Jurkat, Clone E6-1 (cell line): ENCODE measurements around the gene GUCY2D.
"Not testable (repeated sequence)": the region's sequence is repeated elsewhere in the genome, so short reads cannot be mapped to it uniquely, and the experiment has no call there.

Experiments
- DNase-seq: peaks from one replicate; pipeline ENCODE4 v3.0.0-alpha.2; 2011; ENCODE audit warnings: low read depth, low spot score
- H3K4me3 ChIP-seq: 2 replicates; pipeline ENCODE4 v1.5.1; 2011; ENCODE audit warnings: mild to moderate bottlenecking, low read length, control low read depth, moderate library complexity

The GUCY2D gene

DNA sequence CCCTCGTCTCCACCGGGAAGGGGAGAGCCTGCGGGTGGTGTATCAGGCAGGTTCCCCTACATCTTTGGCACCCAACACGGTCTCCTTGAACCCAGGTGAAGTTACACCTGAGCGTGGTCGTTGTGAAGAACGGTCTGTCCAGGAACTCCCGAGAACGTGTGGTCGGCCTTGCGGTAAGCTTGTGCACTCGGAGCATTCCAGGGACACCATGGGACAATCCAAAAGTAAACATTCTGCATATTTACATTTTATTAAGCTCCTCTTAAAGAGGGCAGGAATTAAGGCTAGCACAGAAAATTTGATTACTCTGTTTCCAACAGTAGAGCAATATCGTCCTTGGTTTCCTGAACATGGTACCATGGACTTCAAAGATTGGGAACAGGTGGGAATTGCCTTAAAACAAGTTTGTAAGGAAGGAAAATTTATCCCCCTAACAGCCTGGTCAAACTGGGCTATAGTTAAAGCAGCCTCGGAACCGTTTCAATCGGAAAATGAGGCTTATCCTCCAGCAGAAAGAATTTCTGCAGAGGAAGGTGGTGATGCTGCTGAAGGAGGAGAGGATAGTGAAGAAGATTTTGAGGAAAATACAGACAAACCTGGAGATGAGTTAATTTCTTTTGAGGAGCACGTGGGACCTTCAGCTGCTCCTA is 54.7 kb downstream of the GUCY2D start:
- H3K4me3 ChIP-seq = no peak overlapping the region
- DNase-seq = no peak

DNA sequence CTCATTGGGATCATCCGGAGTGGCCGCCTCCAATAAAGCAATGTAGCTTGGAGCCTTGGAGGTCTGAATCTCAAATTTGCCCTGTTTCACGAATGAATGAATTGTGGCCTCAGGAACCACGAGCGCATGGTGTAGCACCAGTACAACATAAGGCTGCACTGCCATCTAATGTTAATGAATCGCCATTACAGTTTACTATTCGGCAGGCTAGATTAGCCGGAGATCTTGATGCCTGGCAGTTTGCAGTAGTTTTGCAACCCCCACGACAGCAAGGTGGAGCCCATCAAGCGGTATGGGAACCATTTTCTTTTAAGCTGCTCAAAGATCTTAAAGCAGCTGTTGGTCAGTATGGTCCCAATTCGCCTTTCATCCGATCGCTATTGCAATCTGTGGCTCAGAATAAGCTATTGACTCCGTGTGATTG is 55.3 kb downstream of the GUCY2D start:
- DNase-seq = peak; percentile 75
- no peak overlapping the region for H3K4me3 ChIP-seq

DNA sequence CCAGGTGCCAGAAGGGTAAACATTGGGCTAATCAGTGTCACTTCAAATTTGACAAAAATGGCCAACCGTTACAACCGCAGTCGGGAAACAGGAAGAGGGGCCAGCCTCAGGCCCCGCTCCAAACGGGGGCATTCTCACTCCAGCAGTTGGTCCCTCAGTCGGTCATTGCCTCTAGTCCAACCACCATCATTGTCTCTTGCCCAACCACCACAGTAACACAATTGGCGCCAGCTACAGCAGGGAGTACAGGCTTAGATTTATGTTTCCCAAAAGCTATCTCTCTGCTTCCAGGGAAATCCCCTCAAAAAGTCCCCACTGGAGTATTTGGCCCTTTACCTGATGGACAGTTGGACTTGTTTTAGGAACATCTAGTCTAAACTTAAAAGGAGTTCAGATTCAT is 56.7 kb downstream of the GUCY2D start:
- H3K4me3 ChIP-seq = no peak overlapping the region
- DNase-seq = no peak

DNA sequence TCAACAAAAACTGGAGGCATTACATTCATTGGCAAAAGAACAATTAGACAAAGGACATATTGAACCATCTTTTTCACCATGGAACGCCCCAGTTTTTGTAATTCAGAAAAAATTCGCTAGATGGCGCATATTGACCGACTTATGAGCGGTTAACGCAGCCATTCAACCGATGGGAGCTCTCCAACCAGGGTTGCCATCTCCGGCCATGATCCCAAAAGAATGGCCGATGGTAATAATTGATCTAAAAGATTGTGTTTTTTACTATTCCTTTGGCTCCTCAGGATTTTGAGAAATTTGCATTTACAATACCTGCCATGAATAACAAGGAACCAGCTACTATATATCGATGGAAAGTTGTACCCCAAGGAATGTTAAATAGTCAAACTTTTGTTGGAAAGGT is 57.9 kb downstream of the GUCY2D start:
- DNase-seq = peak; percentile 65
- no peak overlapping the region for H3K4me3 ChIP-seq

DNA sequence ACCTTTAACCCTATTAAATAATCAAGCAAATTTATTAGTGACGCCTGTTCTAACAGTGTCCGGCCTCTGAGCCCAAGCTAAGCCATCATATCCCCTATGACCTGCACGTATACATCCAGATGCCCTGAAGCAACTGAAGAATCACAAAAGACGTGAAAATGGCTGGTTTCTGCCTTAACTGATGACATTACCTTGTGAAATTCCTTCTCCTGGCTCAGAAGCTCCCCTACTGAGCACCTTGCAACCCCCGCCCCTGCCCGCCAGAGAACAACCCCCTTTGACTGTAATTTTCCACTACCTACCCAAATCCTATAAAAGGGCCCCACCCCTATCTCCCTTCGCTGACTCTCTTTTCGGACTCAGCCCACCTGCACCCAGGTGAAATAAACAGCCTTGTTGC is 59.4 kb downstream of the GUCY2D start:
- not testable (repeated sequence) for DNase-seq, H3K4me3 ChIP-seq

DNA sequence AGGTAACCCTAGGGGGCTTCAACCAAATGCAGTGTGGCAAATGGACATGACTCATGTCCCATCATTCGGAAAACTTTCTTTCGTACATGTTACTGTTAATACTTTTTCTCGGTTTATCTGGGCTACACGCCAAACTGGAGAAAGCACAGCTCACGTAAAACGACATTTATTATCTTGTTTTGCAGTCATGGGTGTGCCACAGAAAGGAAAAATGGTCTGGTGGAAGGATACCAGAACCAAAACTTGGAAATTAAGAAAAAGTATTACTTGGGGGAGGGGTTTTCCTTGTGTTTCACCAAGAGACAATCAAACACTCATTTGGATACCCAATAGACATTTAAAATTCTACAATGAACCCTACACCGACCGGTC is 60.0 kb downstream of the GUCY2D start:
- H3K4me3 ChIP-seq = no peak overlapping the region

DNA sequence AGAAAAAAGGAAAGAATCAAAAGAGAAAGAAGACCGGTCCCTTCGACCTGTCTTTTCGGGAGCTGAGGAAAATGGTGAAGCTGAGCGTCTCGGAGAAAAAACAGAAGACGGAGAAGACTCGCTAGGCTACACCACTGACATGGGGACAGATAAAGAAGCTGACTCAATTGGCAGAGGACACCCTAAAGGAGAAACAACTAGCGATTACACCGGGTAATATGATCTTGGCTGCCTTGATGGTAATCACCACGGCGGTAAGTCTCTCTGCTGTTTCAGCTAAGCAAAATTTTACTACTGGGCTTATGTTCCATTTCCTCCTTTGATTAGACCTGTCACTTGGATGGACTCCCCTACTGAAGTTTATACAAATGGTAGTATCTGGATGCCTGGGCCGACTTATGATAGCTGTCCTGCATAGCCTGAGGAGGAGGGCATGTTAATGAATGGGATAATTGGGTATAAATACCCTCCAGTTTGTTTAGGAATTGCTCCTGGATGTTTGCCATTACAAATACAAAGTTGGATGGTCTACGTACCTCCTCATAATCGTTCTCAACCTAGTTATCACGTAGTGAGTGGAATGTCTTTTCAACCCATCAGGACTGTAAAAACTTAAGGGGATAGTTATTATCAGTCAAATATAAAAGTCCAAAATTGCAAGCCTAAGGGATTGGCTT is 60.5 kb downstream of the GUCY2D start:
- no peak for DNase-seq
- H3K4me3 ChIP-seq = no peak overlapping the region

More for the DNA sequence above, 60.0 kb downstream of the GUCY2D start:
- DNase-seq = no peak

DNA sequence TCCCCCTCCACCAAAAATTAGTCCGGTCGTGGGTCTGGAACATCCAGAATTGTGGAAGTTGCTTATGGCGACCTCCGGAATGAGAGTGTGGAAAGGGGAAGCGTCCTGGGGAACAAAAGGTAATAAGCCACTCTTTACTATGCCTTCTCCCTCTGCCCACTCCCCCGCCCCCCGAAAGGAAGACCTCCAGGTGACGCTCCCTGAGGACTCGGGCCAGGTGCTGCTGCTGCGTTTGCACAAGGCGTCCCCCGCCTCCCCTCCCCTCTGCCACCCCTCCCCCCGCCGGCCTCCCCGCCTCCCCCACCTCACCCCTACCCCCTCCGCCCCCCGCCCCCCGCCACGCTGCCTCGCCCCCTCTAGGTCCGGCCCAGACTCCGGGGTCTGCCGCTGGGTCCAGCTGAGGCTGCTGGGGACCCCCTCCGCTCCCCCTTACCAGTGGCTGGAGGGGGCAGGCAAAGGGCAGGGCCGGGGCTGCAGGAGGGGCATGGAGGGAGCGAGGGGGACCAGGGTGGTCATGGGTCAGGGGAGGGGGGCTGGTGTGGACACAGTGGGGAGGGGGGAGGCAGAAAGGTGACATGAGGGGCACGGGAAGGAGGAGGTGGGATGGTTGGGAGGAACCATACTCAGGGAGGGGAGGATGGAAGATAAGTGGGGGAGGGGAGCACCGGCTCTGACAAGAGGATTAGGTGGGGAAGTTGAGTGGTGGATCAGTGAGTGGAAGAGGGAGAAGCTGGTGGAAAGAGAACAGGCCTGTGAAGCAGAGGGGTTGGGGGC is 61.5 kb downstream of the GUCY2D start:
- H3K4me3 ChIP-seq = no peak overlapping the region
- DNase-seq = no peak

DNA sequence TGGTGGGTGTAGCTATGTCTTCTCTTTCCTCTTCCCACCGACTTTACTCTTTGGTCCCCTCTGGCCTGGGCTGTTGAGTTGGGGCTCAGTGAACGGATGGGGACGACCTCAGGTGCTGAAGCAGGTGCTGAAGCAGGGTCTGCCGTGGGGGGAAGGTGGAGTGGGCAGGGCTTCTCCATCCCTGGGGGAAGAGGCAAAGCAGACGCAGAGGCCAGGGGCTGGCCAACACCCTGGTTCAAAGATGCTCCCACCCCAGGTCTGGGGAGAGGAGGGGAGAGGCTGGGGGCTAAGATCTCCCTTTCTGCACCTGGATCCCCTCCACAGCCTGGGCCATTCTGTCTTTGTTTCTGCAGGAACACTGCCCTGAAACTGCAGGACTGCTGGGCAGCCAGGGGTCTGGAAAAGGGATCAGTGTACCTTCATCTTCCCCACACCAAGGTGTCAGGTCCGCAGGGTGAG is 62.2 kb downstream of the GUCY2D start:
- H3K4me3 ChIP-seq = no peak overlapping the region
- no peak for DNase-seq

DNA sequence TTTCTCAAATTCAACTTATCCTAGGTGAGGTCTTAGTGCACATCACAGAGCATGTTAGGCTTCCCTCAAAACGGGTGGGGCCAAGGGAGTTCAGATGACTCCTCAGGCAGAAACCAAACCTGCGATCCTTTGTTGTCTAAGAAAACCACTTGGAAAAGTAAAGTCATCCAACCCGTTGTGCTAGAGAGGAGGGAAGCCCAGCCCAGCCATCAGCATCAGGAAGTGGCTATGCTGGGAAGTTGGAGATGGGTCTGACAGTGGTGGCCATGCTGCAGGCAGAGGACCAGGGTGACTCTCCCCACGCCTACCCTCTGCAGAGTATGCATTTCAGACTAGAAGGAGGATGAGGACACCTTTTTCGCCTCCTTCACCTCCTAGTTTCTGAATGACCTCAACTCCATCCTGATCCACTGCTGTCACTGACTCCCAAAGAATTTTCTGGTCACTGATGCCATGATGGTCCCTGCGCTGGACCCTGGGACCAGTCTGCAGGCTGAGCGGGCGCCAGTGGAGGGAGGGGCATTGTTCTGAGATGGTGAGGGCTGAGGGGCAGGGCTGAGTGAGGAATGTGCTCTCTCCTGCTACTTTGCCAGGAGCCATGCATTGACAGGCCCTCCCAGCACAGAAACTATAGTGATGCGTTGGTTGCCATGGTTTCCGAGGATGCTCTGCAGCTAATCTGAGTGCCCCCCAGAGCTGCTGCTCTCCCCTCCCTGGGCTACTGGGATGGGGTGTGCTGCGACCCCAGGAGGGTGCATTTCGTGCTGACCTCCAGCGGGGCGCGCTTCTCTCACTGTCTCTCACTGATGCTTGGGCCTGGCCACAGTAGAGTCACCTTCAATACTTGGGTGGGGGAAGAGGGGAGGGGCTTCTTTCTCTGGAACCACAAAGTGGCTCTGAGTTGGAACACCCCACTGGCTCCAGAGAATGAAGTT is 64.7 kb downstream of the GUCY2D start:
- DNase-seq = no peak
- H3K4me3 ChIP-seq = no peak overlapping the region

DNA sequence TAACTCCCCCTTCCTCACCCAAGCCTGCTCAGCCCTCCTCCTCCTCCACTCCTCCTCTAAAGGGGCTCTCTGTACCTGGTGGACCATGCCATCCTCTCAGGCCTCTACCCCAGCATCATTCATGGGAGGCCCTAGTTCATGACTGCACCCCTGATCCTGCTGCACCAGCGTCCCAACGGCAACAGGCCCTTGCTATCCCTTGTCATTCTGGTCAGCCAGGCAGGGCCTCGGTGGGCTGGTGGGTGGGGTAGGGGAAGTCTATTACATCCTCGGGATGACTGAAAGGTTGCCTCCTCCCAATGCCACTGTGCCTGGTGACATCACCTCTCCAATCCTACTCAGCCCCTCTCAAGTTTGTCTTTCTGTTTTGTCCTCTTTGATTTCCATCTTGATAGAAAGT is 65.4 kb downstream of the GUCY2D start:
- no peak overlapping the region for H3K4me3 ChIP-seq
- DNase-seq = no peak

DNA sequence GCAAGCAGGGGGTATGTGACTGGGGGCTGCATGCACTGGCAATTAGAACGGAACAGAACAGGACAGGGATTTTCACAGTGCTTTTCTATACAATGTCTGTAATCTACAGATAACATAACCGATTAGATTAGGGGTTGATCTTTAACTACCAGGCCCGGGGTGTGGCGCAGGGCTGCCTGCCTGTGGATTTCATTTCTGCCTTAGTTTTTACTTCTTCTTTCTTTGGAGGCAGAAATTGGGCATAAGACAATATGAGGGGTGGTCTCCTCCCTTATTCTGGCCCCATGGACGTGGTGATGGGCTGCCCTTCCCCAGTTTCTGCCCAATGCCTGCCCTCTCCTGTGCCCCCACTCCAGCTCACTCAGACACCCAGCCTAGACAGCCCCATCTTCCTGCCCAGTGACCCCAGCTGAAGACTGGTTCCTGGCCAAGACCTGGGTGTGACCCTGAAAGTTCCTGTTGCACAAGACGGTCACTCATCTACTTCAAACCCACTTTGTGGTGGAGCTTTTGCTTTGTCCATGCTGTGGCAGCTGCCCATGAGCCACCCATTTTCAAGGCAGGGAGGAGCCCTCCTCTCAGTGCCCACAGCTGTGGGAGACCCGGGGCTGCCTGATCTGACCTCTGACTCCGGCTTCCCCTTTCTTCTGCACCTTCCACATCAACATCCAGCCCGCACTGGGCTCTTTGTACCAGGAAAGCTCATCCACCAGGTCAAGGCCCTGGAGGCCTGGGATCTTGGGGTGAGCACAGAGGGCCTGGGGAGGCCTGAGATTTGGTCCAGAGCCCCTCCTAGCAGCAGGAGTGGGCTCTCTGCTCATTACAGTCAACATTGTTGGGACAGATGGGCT is 66.5 kb downstream of the GUCY2D start:
- no peak for DNase-seq
- H3K4me3 ChIP-seq = no peak overlapping the region

DNA sequence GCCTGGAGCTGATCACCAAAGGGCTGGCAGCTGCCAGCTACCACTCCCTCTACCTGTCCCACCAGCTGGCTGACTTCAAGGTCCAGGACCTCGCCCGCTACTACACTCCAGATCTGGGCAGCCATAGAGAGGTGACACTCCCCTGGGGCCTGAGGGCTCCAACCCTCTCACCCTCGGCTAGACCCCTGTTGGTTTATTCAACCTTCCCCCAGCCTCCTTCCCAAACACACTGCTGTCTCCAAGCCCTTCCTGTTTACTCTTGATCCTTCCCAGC is 67.1 kb downstream of the GUCY2D start:
- DNase-seq = no peak
- no peak overlapping the region for H3K4me3 ChIP-seq
